Sigmoid colon (tissue), 3 donors: Measurements from ENCODE around the gene PAPOLA.

ENCODE experiments used
- POLR2A ChIP-seq, 2 donors: fragments of 450-650 bp; IDR thresholded peaks; one replicate each; pipeline ENCODE4 v1.6.1; 2016; ENCODE audit warnings: antibody characterized with exemption in 2 of 2, mild to moderate bottlenecking in 2 of 2, moderate library complexity in 2 of 2
- TF ChIP-seq, protein P1 (sequence below), 4 experiments: fragments of 450-650 bp in 3 of 4; fragments of 200-600 bp in 1 of 4; IDR thresholded peaks; one replicate each; pipeline ENCODE4 v1.5.1; 2016 to 2019; ENCODE audit warnings: antibody characterized with exemption in 4 of 4, mild to moderate bottlenecking in 3 of 4, moderate library complexity in 2 of 4

DNA sequence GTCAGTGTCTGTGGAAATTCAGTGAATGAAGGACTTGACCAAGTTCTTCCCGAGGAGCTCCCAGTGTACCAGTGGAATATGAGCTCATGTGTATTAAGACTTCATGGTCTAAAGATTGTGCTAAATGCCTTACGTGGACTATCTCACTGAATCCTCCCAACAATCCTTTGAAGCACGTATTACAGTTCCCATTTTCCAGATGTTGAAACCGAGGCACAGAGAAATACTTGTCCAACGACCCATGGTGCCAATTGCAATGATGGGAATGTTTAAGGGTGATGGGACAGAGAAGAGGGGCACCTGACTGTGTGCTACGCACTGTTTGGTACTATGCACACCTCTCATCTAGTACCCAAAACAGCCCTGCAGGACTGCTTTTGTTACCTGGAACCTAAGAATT, 77.2 kb downstream of the PAPOLA start:
- TF ChIP-seq POLR2A (IDR thresholded peaks at IDR 0.05) = no peak
- TF ChIP-seq, protein P1, sequence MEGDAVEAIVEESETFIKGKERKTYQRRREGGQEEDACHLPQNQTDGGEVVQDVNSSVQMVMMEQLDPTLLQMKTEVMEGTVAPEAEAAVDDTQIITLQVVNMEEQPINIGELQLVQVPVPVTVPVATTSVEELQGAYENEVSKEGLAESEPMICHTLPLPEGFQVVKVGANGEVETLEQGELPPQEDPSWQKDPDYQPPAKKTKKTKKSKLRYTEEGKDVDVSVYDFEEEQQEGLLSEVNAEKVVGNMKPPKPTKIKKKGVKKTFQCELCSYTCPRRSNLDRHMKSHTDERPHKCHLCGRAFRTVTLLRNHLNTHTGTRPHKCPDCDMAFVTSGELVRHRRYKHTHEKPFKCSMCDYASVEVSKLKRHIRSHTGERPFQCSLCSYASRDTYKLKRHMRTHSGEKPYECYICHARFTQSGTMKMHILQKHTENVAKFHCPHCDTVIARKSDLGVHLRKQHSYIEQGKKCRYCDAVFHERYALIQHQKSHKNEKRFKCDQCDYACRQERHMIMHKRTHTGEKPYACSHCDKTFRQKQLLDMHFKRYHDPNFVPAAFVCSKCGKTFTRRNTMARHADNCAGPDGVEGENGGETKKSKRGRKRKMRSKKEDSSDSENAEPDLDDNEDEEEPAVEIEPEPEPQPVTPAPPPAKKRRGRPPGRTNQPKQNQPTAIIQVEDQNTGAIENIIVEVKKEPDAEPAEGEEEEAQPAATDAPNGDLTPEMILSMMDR (IDR thresholded peaks at IDR 0.05) = no peak
